Pancreas (tissue), 10 donors: ENCODE data around the gene TSPEAR. TPM values are rescaled to one million over a fixed set of nuclear protein-coding genes. Genes with fewer than 3 reads are reported as not detected.
A peak's percentile ranks its signal among the peaks of the same experiment; 100 is the strongest.
"Not testable (repeated sequence)": the region's sequence is repeated elsewhere in the genome, so short reads cannot be mapped to it uniquely, and the experiment has no call there.

ENCODE experiments used
- ATAC-seq, 4 donors: fragments of 200-7000 bp; cut with Tn5 transposase; one replicate each; pipeline versions ENCODE4 v1.8.0 to v1.9.1; 2020; ENCODE audit warnings: mild to moderate bottlenecking in 4 of 4, moderate library complexity in 4 of 4
- DNase-seq, 6 donors: peaks; one replicate each; pipeline ENCODE4 v3.0.0-alpha.2; 2020
- FAIRE-seq: peaks from 2 replicates; lab custom pipeline; 2012; peaks lifted over from hg19 to GRCh38; lab: Jason Lieb, UNC
- H3K27ac ChIP-seq, 4 donors: fragments of 200-600 bp; sonication (generic); 1 replicate in 3 of 4; 2 replicates in 1 of 4; pipeline versions ENCODE4 v1.5.0 to v1.8.0; 2020
- H3K27me3 ChIP-seq, 4 donors: fragments of 200-600 bp; one replicate each; pipeline ENCODE4 v1.8.0; 2021
- H3K36me3 ChIP-seq, 3 donors: fragments of 200-600 bp; sonication (generic) in 1 of 3; one replicate each; pipeline versions ENCODE4 v1.5.0 to v1.8.0; 2020 to 2021
- H3K4me1 ChIP-seq, 3 donors: fragments of 200-600 bp; one replicate each; pipeline ENCODE4 v1.8.0; 2021
- H3K4me3 ChIP-seq, 4 donors: fragments of 200-600 bp; sonication (generic) in 2 of 4; one replicate each; pipeline versions ENCODE4 v1.5.0 to v1.8.0; 2020 to 2021
- H3K9me3 ChIP-seq, 4 donors: fragments of 200-600 bp; one replicate each; pipeline ENCODE4 v1.8.0; 2021
- WGBS, 2 donors: extraction: QIAGEN DNeasy Blood & Tissue Kit; methylation state at CpG; one replicate each; pipeline ENCODE4 v1.1.7; 2013; 5-methylcytosine and 5-hydroxymethylcytosine counted together
- intact Hi-C, 3 donors: fragments of 100-400 bp; cut with DNase I; formaldehyde crosslinking; loops; one replicate each; pipeline versions ENCODE4 v1.11.1 to v1.14.2; 2022
- polyA plus RNA-seq, 2 donors: library from polyadenylated mRNA; stranded (reverse); fragments of 200-250 nt; gene quantifications; one replicate each; pipeline ENCODE4 v1.2.3, GENCODE V29; 2013
- total RNA-seq, 6 donors: library from RNA; stranded (reverse); fragmentation: NEBNext Ultra II Directional in 4 of 6; extraction: Animal tissue kit (Norgen Biotek cat#: 25700) in 4 of 6; gene quantifications; one replicate each; pipeline versions ENCODE4 v1.2.1 to v1.2.4, GENCODE V29; 2021 to 2023
- TF ChIP-seq, protein P1 (sequence below), 4 donors: fragments of 200-600 bp; sonication (generic) in 3 of 4; IDR thresholded peaks; one replicate each; pipeline versions ENCODE4 v1.5.0 to v1.8.0; 2021; ENCODE audit warnings: antibody characterized with exemption in 4 of 4
- donor health status: healthy with polysubstance abuse.
- donor health status: DM: no; HTN: no; CAD: no; lungs with moderate emphysema.
- donor health status: DM: no; HTN: no; CAD: no.
- donor health status: control.
- donor health status: control.
- donor health status: Bipolar disorder and iron deficiency.
- donor health status: DM: yes; HTN: yes; CAD: no.
- donor health status: DM: no; HTN: no; CAD: no.
- donor health status: DM: no; HTN: no; CAD: no.
- donor health status: DM: yes; HTN: yes; CAD: no.

TSPEAR gene
- total and polyA plus RNA-seq, 8 donors = 0.05 to 1.4 (median 0.25) TPM; not detected in 1

DNA sequence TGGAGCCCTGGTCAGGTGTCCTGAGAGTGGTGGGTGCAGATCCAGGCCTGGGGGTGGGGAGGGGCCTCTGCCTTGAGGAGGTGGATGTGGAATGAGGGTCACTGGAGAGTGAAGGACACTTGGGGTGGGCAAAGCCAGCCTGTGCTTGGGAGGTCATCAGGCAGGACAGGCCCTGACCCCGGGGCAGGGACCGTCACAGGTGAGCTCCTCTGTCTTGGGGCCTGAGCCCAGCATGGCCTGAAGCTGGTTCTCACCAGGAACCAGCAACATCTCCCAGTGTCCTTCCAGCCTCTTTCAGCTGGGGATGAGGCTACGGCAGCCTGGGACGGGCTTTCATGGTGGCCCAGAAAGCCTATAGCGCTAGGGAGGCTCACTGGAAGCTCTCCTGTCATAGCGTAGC lies 159.2 kb downstream of the TSPEAR start:
- H3K27me3 ChIP-seq = peaks cover 0 to 15% (median 0%) of the 10 kb centered on the region in 4 donors
- no peaks in the 10 kb centered on the region for H3K4me1 ChIP-seq
- 80 to 86% methylated on average over 6 of the region's 6 CpGs for WGBS, 2 donors
- no peaks in the 10 kb centered on the region for H3K9me3 ChIP-seq
- no peak overlapping the region for H3K27ac ChIP-seq
- FAIRE-seq (no peak), ATAC-seq (no peak), DNase-seq (no peak)
- no peak overlapping the region for H3K4me3 ChIP-seq
- intact Hi-C loops = no loop called here
- no peaks in the 10 kb centered on the region for H3K36me3 ChIP-seq
- TF ChIP-seq, protein P1, sequence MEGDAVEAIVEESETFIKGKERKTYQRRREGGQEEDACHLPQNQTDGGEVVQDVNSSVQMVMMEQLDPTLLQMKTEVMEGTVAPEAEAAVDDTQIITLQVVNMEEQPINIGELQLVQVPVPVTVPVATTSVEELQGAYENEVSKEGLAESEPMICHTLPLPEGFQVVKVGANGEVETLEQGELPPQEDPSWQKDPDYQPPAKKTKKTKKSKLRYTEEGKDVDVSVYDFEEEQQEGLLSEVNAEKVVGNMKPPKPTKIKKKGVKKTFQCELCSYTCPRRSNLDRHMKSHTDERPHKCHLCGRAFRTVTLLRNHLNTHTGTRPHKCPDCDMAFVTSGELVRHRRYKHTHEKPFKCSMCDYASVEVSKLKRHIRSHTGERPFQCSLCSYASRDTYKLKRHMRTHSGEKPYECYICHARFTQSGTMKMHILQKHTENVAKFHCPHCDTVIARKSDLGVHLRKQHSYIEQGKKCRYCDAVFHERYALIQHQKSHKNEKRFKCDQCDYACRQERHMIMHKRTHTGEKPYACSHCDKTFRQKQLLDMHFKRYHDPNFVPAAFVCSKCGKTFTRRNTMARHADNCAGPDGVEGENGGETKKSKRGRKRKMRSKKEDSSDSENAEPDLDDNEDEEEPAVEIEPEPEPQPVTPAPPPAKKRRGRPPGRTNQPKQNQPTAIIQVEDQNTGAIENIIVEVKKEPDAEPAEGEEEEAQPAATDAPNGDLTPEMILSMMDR (IDR thresholded peaks at IDR 0.05) = no peak

DNA sequence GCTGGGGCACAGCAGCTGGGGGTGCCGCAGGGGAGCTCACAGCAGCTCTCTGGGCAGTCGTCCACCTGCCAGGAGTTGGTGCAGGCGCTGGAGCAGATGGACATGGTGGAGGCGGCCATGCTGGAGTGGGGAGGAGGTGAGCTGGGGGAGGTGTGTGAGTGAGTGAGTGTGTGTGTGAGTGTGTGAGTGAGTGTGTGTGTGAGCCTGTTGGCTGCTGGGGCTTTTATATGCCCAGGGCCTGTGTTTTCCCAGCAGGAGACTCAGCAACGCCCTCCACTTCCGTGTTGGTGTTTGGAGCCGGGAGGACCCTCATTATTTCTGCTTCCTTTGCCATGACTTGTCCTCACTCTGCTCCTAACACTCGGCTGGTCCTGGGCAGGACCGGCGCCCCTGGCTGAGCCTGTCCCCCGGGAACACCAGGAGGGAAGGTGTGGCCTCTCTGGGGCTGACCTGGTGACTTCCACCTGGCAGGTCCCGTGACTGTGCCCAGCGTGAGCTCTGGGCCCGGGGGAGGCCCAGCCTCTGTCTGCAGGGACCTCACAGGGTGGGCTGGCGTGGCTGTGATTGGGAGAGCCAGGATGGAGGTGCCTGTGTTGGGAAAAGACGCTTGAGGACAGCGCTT lies 159.9 kb downstream of the TSPEAR start, which contains the start of gene KRTAP10-2:
KRTAP10-2 (minus strand) TSS at position 166 of the 622 bp plus-strand sequence; CDS start at position 119, 47 bp downstream.
- FAIRE-seq = no peak
- Histone ChIP-seq H3K36me3 (no peaks in the 10 kb centered on the region), H3K4me1 (no peaks in the 10 kb centered on the region), H3K9me3 (no peaks in the 10 kb centered on the region), H3K27ac (no peak within 1 kb of the TSS), H3K27me3 (peaks cover 0 to 12% (median 0%) of the 10 kb centered on the region in 4 donors), H3K4me3 (no peak within 1 kb of the TSS)
- no peak for DNase-seq
- intact Hi-C loops = no loop called here
- TF ChIP-seq, protein P1 (IDR thresholded peaks at IDR 0.05) = no peak
- no peak for ATAC-seq
- WGBS, 2 donors = 37 to 40% methylated on average over 14 to 17 of the region's 17 CpGs

DNA sequence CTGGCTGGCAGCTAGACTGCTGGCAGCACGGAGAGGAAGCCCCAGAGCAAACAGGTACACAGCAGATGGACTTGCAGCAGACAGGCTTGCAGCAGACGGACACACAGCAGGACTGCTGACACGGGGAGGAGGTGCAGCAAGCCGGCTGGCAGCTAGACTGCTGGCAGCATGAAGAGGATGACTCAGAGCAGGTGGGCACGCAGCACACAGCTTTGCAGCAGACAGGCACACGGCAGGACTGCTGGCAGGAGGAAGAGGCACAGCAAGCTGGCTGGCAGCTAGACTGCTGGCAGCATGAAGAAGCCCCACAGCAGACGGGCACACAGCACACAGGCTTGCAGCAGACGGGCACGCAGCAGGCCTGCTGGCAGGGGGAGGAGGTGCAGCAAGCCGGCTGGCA lies 160.6 kb downstream of the TSPEAR start:
- intact Hi-C loops = no loop called here

DNA sequence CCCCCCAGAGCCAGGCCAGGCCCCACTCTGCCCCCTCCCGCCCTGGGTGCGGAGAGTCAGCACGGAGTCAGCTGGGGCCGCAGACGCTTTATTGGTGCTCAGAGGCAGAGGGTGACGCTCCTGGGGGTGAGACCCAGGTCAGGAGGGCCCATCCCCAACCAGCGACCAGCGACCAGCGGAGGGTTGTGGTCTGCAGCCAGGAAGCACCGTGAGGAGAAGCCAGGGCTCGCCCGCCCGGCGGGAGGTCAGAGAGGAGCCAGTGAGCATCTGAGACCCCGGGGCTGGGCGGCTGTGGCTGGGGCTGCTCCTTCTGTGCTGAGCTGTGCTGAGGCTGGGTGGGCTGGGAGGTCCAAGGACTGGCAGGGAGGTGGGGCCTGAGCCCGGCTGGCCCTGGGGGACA lies 161.1 kb downstream of the TSPEAR start:
- FAIRE-seq, H3K4me1 ChIP-seq, H3K27me3 ChIP-seq, ATAC-seq, H3K4me3 ChIP-seq, H3K9me3 ChIP-seq, H3K36me3 ChIP-seq, H3K27ac ChIP-seq, intact Hi-C loops: not testable (repeated sequence)
- WGBS, 2 donors = 47 to 58% methylated on average over 15 to 17 of the region's 17 CpGs
- peak in 1 of 6 donors; percentile 69 for DNase-seq

More for the DNA sequence above, 160.6 kb downstream of the TSPEAR start:
- H3K27me3 ChIP-seq = peaks cover 0 to 7% (median 0%) of the 10 kb centered on the region in 4 donors
- whole genome bisulfite sequencing, 2 donors = 41 to 63% methylated on average over 10 of the region's 10 CpGs
- H3K36me3 ChIP-seq = no peaks in the 10 kb centered on the region
- FAIRE-seq (no peak), ATAC-seq (no peak), DNase-seq (no peak)
- no peaks in the 10 kb centered on the region for H3K4me1 ChIP-seq
- TF ChIP-seq, protein P1 (IDR thresholded peaks at IDR 0.05) = no peak
- no peaks in the 10 kb centered on the region for H3K9me3 ChIP-seq
- H3K27ac ChIP-seq = no peak overlapping the region
- H3K4me3 ChIP-seq = no peak overlapping the region

DNA sequence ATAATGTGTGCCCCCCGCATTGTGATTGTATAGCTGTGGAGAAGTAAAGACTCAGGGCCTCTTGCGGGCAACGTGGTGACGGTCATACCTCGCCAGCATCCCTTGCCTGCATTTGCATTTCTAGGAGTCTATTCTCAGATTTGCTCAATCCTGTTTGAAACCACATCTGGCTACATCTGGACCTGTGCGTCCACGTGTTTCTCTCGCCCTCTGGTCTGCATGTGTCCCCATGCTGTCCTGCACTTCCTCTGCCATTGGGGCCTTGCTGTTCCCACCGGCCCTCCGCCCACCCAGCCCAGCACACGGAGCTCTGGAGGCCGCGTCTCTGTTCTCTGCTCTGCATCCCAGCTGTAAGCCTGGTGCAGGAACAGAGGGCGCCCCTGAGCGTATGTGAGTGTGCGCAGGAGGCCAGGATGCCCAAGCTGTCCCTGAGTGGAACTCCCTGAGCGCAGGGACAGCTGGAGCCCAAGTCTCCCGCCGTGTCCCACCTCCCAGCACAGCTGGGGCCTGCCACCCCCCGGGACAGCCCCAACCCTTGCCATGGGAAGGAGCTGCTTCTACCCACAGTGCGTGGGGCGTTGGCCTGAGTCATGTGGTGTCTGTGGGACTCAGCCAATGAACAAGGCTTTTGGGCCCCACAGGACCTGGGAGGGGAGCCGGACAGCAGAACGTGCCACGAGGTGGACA lies 161.7 kb downstream of the TSPEAR start:
- ATAC-seq = no peak
- Histone ChIP-seq H3K27me3 (no peaks in the 10 kb centered on the region), H3K4me1 (no peaks in the 10 kb centered on the region), H3K27ac (no peak overlapping the region), H3K4me3 (no peak overlapping the region), H3K9me3 (no peaks in the 10 kb centered on the region), H3K36me3 (no peaks in the 10 kb centered on the region)
- DNase-seq = no peak
- TF ChIP-seq, protein P1 (IDR thresholded peaks at IDR 0.05) = no peak
- WGBS, 2 donors = 60 to 66% methylated on average over 25 of the region's 25 CpGs
- intact Hi-C loops = no loop called here
- FAIRE-seq = no peak
